ENCODE results near the gene GRIA2. TPM values are rescaled to one million over a fixed set of nuclear protein-coding genes. Genes with fewer than 3 reads are reported as not detected.

Gene GRIA2
- polyA plus RNA-seq, 3 donors, result not detected

DNA sequence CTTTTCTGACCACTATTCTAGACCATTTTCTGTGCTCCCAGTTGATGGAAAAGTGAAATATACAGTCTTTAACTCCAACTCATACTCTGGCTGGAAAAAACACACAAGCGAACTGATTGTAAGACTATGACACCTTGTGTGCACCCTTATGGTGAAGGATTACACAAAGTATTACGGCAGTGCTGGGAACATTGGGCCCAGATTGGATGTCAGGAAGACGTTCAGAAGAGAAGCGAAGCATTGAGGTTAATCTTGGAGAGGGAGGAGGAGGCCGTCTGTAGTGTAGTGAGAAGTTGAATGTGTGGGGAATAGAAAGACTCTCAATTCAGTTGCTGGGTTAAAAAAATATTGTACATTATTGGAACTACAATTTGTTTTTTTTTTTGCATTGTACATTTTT lies 50.0 kb downstream of the GRIA2 start:
- no peaks in the 10 kb centered on the region for H3K4me1 ChIP-seq (ENCODE audit: control insufficient read depth in 1 of 2, insufficient read depth in 2 of 2, low read length in 2 of 2)
- H3K4me3 ChIP-seq (replicated peaks in 1 of 3; ENCODE audit: low read depth in 2 of 3, low read length in 3 of 3), result no peak overlapping the region
- Mint-ChIP-seq H3K9me3 (peaks cover 0 to 10% (median 2%) of the 10 kb centered on the region in 7 donors), H3K4me3 (no peak overlapping the region), H3K27me3 (ENCODE audit: low read depth in 3 of 3) (no peaks in the 10 kb centered on the region), H3K27ac (no peak overlapping the region), H3K36me3 (no peaks in the 10 kb centered on the region), H3K4me1 (no peaks in the 10 kb centered on the region)
- no peaks in the 10 kb centered on the region for H3K36me3 ChIP-seq (replicated peaks in 1 of 2; ENCODE audit: control insufficient read depth in 1 of 2, insufficient read depth in 2 of 2, low read length in 2 of 2)
- H3K79me2 ChIP-seq (ENCODE audit: insufficient read depth, low read length), result no peaks in the 10 kb centered on the region
- no peak overlapping the region for H3K4me2 ChIP-seq (replicated peaks; ENCODE audit: extremely low read depth, low read length, poor library complexity, severe bottlenecking)
- no peak for DNase-seq
- H2AFZ ChIP-seq (ENCODE audit: insufficient read depth, low read depth, low read length, poor library complexity, severe bottlenecking), result no peak overlapping the region
- 80% methylated on average over 2 of the region's 5 CpGs for WGBS (ENCODE audit: insufficient coverage)
- H3K27ac ChIP-seq (ENCODE audit: low read depth in 1 of 2, low read length in 2 of 2), result no peak overlapping the region
- intact Hi-C loops (cut with micrococcal nuclease), result no loop called here
- no peaks in the 10 kb centered on the region for H3K9me3 ChIP-seq (replicated peaks in 1 of 2; ENCODE audit: control insufficient read depth in 1 of 2, insufficient read depth in 1 of 2, low read length in 2 of 2)
- H4K20me1 ChIP-seq (ENCODE audit: insufficient read depth, low read length), result no peaks in the 10 kb centered on the region
- TF ChIP-seq, protein P1, sequence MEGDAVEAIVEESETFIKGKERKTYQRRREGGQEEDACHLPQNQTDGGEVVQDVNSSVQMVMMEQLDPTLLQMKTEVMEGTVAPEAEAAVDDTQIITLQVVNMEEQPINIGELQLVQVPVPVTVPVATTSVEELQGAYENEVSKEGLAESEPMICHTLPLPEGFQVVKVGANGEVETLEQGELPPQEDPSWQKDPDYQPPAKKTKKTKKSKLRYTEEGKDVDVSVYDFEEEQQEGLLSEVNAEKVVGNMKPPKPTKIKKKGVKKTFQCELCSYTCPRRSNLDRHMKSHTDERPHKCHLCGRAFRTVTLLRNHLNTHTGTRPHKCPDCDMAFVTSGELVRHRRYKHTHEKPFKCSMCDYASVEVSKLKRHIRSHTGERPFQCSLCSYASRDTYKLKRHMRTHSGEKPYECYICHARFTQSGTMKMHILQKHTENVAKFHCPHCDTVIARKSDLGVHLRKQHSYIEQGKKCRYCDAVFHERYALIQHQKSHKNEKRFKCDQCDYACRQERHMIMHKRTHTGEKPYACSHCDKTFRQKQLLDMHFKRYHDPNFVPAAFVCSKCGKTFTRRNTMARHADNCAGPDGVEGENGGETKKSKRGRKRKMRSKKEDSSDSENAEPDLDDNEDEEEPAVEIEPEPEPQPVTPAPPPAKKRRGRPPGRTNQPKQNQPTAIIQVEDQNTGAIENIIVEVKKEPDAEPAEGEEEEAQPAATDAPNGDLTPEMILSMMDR (IDR thresholded peaks at IDR 0.05), result no peak
- H3K27me3 ChIP-seq (ENCODE audit: control insufficient read depth in 2 of 2, insufficient read depth in 2 of 2, low read length in 2 of 2), result no peaks in the 10 kb centered on the region
- no peak overlapping the region for H3K9ac ChIP-seq (ENCODE audit: insufficient read depth, low read length, poor library complexity, severe bottlenecking)

DNA sequence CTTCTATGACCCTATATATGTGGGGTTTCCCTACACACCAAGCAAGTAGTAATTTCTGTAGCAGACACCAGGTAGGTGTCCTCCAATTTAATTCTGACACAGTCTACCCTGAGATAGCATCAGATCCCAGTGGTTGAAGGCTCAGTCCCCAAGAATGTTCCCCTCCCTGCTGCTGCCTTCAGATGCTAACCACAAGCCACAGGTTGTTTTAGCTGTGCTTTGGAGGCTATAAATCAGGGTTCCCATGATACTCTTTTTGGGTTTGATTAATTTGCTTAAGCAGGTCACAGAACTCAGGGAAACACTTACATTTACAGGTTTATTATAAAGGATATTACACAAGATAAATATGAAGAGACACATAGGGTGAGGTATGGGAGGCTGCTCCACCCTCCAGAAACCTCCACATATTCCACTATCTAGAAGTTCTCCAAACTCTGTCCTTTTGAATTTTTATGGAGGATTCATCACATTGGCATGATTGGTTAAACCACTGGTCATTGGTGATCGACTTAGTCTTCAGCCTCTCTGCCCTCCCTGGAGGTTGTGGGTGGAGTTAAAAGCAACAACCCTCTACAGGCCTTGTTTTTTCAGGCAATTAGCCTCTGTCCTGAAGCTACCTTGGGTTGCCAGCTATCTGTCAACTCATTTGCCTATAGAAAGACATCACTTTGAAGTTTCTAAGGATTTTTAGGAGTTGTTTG lies 50.8 kb downstream of the GRIA2 start:
- no peak overlapping the region for H3K4me3 Mint-ChIP-seq
- no peaks in the 10 kb centered on the region for H3K4me1 Mint-ChIP-seq
- H3K36me3 Mint-ChIP-seq, result no peaks in the 10 kb centered on the region
- no peak overlapping the region for H2AFZ ChIP-seq (ENCODE audit: insufficient read depth, low read depth, low read length, poor library complexity, severe bottlenecking)
- H3K27me3 Mint-ChIP-seq (ENCODE audit: low read depth in 3 of 3), result no peaks in the 10 kb centered on the region
- peaks cover 0 to 10% (median 3%) of the 10 kb centered on the region in 7 donors for H3K9me3 Mint-ChIP-seq
- H3K9ac ChIP-seq (ENCODE audit: insufficient read depth, low read length, poor library complexity, severe bottlenecking), result no peak overlapping the region
- no peak overlapping the region for H3K4me3 ChIP-seq (replicated peaks in 1 of 3; ENCODE audit: low read depth in 2 of 3, low read length in 3 of 3)
- no peaks in the 10 kb centered on the region for H4K20me1 ChIP-seq (ENCODE audit: insufficient read depth, low read length)
- no peak overlapping the region for H3K27ac Mint-ChIP-seq
- no CpG with 5 or more reads among the region's 1 CpG for WGBS (ENCODE audit: insufficient coverage)
- no peak overlapping the region for H3K27ac ChIP-seq (ENCODE audit: low read depth in 1 of 2, low read length in 2 of 2)
- intact Hi-C loops (cut with micrococcal nuclease), result no loop called here
- H3K4me1 ChIP-seq (ENCODE audit: control insufficient read depth in 1 of 2, insufficient read depth in 2 of 2, low read length in 2 of 2), result no peaks in the 10 kb centered on the region
- no peak overlapping the region for H3K4me2 ChIP-seq (replicated peaks; ENCODE audit: extremely low read depth, low read length, poor library complexity, severe bottlenecking)
- no peaks in the 10 kb centered on the region for H3K79me2 ChIP-seq (ENCODE audit: insufficient read depth, low read length)
- H3K27me3 ChIP-seq (ENCODE audit: control insufficient read depth in 2 of 2, insufficient read depth in 2 of 2, low read length in 2 of 2), result no peaks in the 10 kb centered on the region
- no peaks in the 10 kb centered on the region for H3K9me3 ChIP-seq (replicated peaks in 1 of 2; ENCODE audit: control insufficient read depth in 1 of 2, insufficient read depth in 1 of 2, low read length in 2 of 2)
- TF ChIP-seq, protein P1 (IDR thresholded peaks at IDR 0.05), result no peak
- H3K36me3 ChIP-seq (replicated peaks in 1 of 2; ENCODE audit: control insufficient read depth in 1 of 2, insufficient read depth in 2 of 2, low read length in 2 of 2), result no peaks in the 10 kb centered on the region
- no peak for DNase-seq
